ENCODE data around the gene ANKRD33.

DNA sequence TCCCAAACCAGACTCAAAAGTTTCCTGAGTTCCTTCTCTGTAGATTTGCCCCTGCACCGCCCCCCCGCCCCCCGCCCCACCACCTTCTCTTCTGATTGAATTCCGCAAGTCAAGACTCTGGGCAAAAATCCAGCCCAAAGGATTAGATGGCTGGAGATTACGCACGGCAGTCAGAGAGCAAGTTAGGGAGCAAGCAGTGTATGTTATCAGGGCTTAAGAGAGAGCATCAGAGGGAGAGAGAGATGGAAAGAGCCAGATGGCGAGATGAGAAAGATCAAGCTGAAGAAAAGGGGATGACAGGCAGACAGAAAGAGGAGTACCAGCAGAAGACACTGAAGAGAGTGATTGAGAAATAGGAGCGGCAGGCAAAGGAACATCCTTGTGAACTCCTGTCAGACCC is 13.9 kb upstream of the ANKRD33 start:
- TF ChIP-seq GABPA (IDR thresholded peaks at IDR 0.05; ENCODE audit: borderline replicate concordance, insufficient read depth, low read length) (no peak), MAX (IDR thresholded peaks at IDR 0.05) (no peak), SIN3A (conservative IDR thresholded peaks at IDR 0.05 in 1 of 2, IDR thresholded peaks at IDR 0.05 in 1 of 2; ENCODE audit: low read depth in 1 of 2, low read length in 2 of 2) (no peak), POLR2A (IDR thresholded peaks at IDR 0.05; ENCODE audit: control extremely low read depth in 1 of 2, low read depth in 2 of 2, low read length in 2 of 2) (no peak), TCF12 (IDR thresholded peaks at IDR 0.05; ENCODE audit: low read depth, low read length) (no peak), TAF1 (IDR thresholded peaks at IDR 0.05; ENCODE audit: low read depth, low read length) (no peak), POLR2AphosphoS5 (IDR thresholded peaks at IDR 0.05; ENCODE audit: low read depth, low read length) (no peak), TEAD4 (IDR thresholded peaks at IDR 0.05; ENCODE audit: low read depth, low read length) (no peak)
- TF ChIP-seq, protein P1, sequence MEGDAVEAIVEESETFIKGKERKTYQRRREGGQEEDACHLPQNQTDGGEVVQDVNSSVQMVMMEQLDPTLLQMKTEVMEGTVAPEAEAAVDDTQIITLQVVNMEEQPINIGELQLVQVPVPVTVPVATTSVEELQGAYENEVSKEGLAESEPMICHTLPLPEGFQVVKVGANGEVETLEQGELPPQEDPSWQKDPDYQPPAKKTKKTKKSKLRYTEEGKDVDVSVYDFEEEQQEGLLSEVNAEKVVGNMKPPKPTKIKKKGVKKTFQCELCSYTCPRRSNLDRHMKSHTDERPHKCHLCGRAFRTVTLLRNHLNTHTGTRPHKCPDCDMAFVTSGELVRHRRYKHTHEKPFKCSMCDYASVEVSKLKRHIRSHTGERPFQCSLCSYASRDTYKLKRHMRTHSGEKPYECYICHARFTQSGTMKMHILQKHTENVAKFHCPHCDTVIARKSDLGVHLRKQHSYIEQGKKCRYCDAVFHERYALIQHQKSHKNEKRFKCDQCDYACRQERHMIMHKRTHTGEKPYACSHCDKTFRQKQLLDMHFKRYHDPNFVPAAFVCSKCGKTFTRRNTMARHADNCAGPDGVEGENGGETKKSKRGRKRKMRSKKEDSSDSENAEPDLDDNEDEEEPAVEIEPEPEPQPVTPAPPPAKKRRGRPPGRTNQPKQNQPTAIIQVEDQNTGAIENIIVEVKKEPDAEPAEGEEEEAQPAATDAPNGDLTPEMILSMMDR (IDR thresholded peaks at IDR 0.05; ENCODE audit: control extremely low read depth in 1 of 3, insufficient read depth in 1 of 3, low read depth in 1 of 3, low read length in 3 of 3) = no peak
- TF ChIP-seq, protein P2, sequence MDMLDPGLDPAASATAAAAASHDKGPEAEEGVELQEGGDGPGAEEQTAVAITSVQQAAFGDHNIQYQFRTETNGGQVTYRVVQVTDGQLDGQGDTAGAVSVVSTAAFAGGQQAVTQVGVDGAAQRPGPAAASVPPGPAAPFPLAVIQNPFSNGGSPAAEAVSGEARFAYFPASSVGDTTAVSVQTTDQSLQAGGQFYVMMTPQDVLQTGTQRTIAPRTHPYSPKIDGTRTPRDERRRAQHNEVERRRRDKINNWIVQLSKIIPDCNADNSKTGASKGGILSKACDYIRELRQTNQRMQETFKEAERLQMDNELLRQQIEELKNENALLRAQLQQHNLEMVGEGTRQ (IDR thresholded peaks at IDR 0.05; ENCODE audit: low read length) = no peak

Measured in H1 (cell line).